Measurements from ENCODE around the gene TRUB2.
A peak's percentile ranks its signal among the peaks of the same experiment; 100 is the strongest.

The TRUB2 gene

DNA sequence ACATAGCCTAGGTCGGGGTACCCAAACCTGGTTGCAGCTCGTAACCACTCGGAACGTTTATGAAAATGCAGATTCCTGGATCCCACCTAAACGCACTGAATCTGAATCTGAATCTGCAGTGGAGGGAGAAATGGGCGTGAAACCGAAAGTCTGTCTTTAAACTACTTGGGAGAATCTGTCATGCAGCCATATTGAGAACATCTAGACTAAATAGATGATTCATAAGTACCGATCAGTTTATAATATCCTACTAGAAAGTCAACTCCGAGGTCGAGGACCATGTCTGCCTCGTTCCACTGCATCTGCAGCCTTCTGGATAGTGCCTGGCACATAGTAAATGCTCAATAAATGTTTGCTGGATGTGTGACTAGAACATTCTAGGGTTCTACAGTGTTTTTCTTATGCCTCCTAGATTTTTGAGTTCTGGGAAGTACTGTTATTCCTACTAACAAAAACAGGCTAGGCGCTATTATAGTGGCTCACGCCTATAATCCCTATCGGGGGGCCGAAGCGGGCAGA, 1.0 kb upstream of the TRUB2 start:
- H3K27ac ChIP-seq (ENCODE audit: low read length) = peak overlapping the region; percentile 87

GRCh38 chr9:128321879-128322403, 306 bp downstream of the TRUB2 start:
- peak overlapping the region; percentile 76 to 98 for H3K9ac ChIP-seq (ENCODE audit: low read length in 2 of 2)
- H3K27ac ChIP-seq (ENCODE audit: low read length) = peak overlapping the region; percentile 87
- H3K4me3 ChIP-seq (ENCODE audit: low read length in 2 of 2) = peak overlapping the region; percentile 98
- H3K36me3 ChIP-seq (ENCODE audit: control insufficient read depth in 2 of 2, insufficient read depth in 2 of 2, low read length in 2 of 2) = peaks cover 17 to 24% of the 10 kb centered on the region in 2 donors
- peaks cover 25% of the 10 kb centered on the region for H3K4me1 ChIP-seq (ENCODE audit: control insufficient read depth, insufficient read depth, low read length)
- no peaks in the 10 kb centered on the region for H3K27me3 ChIP-seq (ENCODE audit: control insufficient read depth in 1 of 2, insufficient read depth in 2 of 2, low read length in 2 of 2)
- H3K9me3 ChIP-seq (ENCODE audit: control insufficient read depth in 2 of 2, low read length in 2 of 2) = no peaks in the 10 kb centered on the region

More for the DNA sequence above, 1.0 kb upstream of the TRUB2 start:
- Histone ChIP-seq H3K4me1 (ENCODE audit: control insufficient read depth, insufficient read depth, low read length) (peaks cover 25% of the 10 kb centered on the region), H3K27me3 (ENCODE audit: control insufficient read depth in 1 of 2, insufficient read depth in 2 of 2, low read length in 2 of 2) (no peaks in the 10 kb centered on the region), H3K4me3 (ENCODE audit: low read length in 2 of 2) (peak overlapping the region; percentile 98), H3K36me3 (ENCODE audit: control insufficient read depth in 2 of 2, insufficient read depth in 2 of 2, low read length in 2 of 2) (peaks cover 16 to 21% of the 10 kb centered on the region in 2 donors), H3K9me3 (ENCODE audit: control insufficient read depth in 2 of 2, low read length in 2 of 2) (no peaks in the 10 kb centered on the region), H3K9ac (ENCODE audit: low read length in 2 of 2) (peak overlapping the region; percentile 76 to 98)

GRCh38 chr9:128321343-128321742, 904 bp downstream of the TRUB2 start:
- no peaks in the 10 kb centered on the region for H3K27me3 ChIP-seq (ENCODE audit: control insufficient read depth in 1 of 2, insufficient read depth in 2 of 2, low read length in 2 of 2)
- peaks cover 23 to 30% of the 10 kb centered on the region in 2 donors for H3K36me3 ChIP-seq (ENCODE audit: control insufficient read depth in 2 of 2, insufficient read depth in 2 of 2, low read length in 2 of 2)
- peak overlapping the region; percentile 98 for H3K4me3 ChIP-seq (ENCODE audit: low read length in 2 of 2)
- no peaks in the 10 kb centered on the region for H3K9me3 ChIP-seq (ENCODE audit: control insufficient read depth in 2 of 2, low read length in 2 of 2)
- no peak overlapping the region for H3K9ac ChIP-seq (ENCODE audit: low read length in 2 of 2)
- H3K27ac ChIP-seq (ENCODE audit: low read length) = no peak overlapping the region
- H3K4me1 ChIP-seq (ENCODE audit: control insufficient read depth, insufficient read depth, low read length) = peaks cover 25% of the 10 kb centered on the region

GRCh38 chr9:128317629-128318028, 4.6 kb downstream of the TRUB2 start:
- Histone ChIP-seq H3K4me1 (ENCODE audit: control insufficient read depth, insufficient read depth, low read length) (peaks cover 5% of the 10 kb centered on the region), H3K4me3 (ENCODE audit: low read length in 2 of 2) (no peak overlapping the region), H3K9ac (ENCODE audit: low read length in 2 of 2) (no peak overlapping the region), H3K27ac (ENCODE audit: low read length) (no peak overlapping the region), H3K36me3 (ENCODE audit: control insufficient read depth in 2 of 2, insufficient read depth in 2 of 2, low read length in 2 of 2) (peaks cover 22 to 29% of the 10 kb centered on the region in 2 donors), H3K9me3 (ENCODE audit: control insufficient read depth in 2 of 2, low read length in 2 of 2) (no peaks in the 10 kb centered on the region), H3K27me3 (ENCODE audit: control insufficient read depth in 1 of 2, insufficient read depth in 2 of 2, low read length in 2 of 2) (no peaks in the 10 kb centered on the region)

DNA sequence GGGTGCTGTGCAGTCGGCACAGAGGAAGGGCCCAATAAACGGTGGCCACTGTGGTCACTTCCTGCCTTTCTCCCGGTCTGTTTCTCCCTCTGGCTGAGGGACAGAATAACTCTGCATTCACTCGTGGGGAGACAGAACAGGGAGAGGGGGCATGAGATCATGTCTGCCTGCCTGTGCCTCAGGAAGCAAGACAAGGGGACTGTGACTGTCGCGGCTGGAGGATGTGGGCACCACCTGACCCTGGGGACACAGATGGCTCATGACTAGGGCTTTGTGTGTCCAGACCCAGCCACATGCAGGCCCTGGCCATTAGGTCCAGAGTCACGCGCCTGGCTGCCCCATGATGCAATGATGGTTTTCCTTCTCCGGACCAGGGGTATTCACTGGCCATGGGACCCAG, 5.8 kb downstream of the TRUB2 start:
- Histone ChIP-seq H3K9me3 (ENCODE audit: control insufficient read depth in 2 of 2, low read length in 2 of 2) (no peaks in the 10 kb centered on the region), H3K4me3 (ENCODE audit: low read length in 2 of 2) (no peak overlapping the region), H3K27ac (ENCODE audit: low read length) (no peak overlapping the region), H3K36me3 (ENCODE audit: control insufficient read depth in 2 of 2, insufficient read depth in 2 of 2, low read length in 2 of 2) (peaks cover 24 to 30% of the 10 kb centered on the region in 2 donors), H3K27me3 (ENCODE audit: control insufficient read depth in 1 of 2, insufficient read depth in 2 of 2, low read length in 2 of 2) (no peaks in the 10 kb centered on the region), H3K9ac (ENCODE audit: low read length in 2 of 2) (no peak overlapping the region), H3K4me1 (ENCODE audit: control insufficient read depth, insufficient read depth, low read length) (peaks cover under 1% of the 10 kb centered on the region)

- Histone ChIP-seq H3K4me1 (ENCODE audit: control insufficient read depth, insufficient read depth, low read length) (no peaks in the 10 kb centered on the region), H3K27ac (ENCODE audit: low read length) (no peak overlapping the region), H3K4me3 (ENCODE audit: low read length in 2 of 2) (no peak overlapping the region), H3K36me3 (ENCODE audit: control insufficient read depth in 2 of 2, insufficient read depth in 2 of 2, low read length in 2 of 2) (peaks cover 37 to 45% of the 10 kb centered on the region in 2 donors), H3K27me3 (ENCODE audit: control insufficient read depth in 1 of 2, insufficient read depth in 2 of 2, low read length in 2 of 2) (no peaks in the 10 kb centered on the region), H3K9ac (ENCODE audit: low read length in 2 of 2) (no peak overlapping the region), H3K9me3 (ENCODE audit: control insufficient read depth in 2 of 2, low read length in 2 of 2) (no peaks in the 10 kb centered on the region)
Measured at GRCh38 chr9:128314697-128315096, 7.5 kb downstream of the TRUB2 start.

DNA sequence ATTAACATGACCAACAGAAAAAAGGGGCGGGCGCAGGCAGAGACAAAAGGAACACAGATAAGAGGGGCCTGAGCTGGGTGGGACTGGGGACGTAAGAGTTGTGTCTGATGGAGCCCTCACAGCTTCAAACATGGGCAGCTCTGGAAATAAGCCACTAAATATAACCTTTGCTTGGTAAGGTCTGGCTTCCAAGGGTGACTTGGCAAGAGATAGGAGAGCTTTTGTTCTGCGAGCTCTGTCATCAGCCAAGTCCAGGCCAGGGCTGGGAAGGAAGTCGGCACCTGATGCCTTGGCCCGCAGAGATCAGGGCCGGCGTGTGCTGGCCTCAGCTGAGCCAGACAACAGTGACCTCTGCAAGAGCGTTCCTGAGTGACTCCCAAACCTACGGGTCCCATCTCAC, 11.8 kb downstream of the TRUB2 start:
- Histone ChIP-seq H3K9ac (ENCODE audit: low read length in 2 of 2) (no peak overlapping the region), H3K4me3 (ENCODE audit: low read length in 2 of 2) (no peak overlapping the region), H3K27ac (ENCODE audit: low read length) (no peak overlapping the region), H3K27me3 (ENCODE audit: control insufficient read depth in 1 of 2, insufficient read depth in 2 of 2, low read length in 2 of 2) (no peaks in the 10 kb centered on the region), H3K9me3 (ENCODE audit: control insufficient read depth in 2 of 2, low read length in 2 of 2) (no peaks in the 10 kb centered on the region), H3K4me1 (ENCODE audit: control insufficient read depth, insufficient read depth, low read length) (no peaks in the 10 kb centered on the region), H3K36me3 (ENCODE audit: control insufficient read depth in 2 of 2, insufficient read depth in 2 of 2, low read length in 2 of 2) (peaks cover 23 to 39% of the 10 kb centered on the region in 2 donors)

DNA sequence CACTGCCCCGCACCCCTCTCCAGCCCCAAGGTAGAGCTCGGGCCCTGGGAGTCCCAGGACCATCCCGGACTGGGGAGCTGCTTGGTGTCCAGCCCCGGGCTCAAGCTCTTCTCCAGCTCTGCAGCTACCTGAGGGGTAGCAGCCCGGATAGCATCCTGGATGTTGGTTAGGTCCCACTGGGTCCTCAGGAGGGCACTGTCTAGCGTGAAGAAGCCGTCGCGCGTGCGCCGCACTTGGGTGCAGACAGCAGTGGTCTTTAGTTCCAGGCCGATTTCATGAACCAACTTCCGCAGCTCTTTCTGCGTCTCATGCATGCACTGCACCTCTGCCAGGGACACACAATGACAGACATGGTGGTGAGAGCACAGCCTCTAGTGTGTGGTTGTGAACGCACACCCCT, 12.7 kb downstream of the TRUB2 start:
- Histone ChIP-seq H3K36me3 (ENCODE audit: control insufficient read depth in 2 of 2, insufficient read depth in 2 of 2, low read length in 2 of 2) (peaks cover 20 to 30% of the 10 kb centered on the region in 2 donors), H3K9ac (ENCODE audit: low read length in 2 of 2) (no peak overlapping the region), H3K27ac (ENCODE audit: low read length) (no peak overlapping the region), H3K4me3 (ENCODE audit: low read length in 2 of 2) (no peak overlapping the region), H3K9me3 (ENCODE audit: control insufficient read depth in 2 of 2, low read length in 2 of 2) (no peaks in the 10 kb centered on the region), H3K4me1 (ENCODE audit: control insufficient read depth, insufficient read depth, low read length) (no peaks in the 10 kb centered on the region), H3K27me3 (ENCODE audit: control insufficient read depth in 1 of 2, insufficient read depth in 2 of 2, low read length in 2 of 2) (no peaks in the 10 kb centered on the region)

DNA sequence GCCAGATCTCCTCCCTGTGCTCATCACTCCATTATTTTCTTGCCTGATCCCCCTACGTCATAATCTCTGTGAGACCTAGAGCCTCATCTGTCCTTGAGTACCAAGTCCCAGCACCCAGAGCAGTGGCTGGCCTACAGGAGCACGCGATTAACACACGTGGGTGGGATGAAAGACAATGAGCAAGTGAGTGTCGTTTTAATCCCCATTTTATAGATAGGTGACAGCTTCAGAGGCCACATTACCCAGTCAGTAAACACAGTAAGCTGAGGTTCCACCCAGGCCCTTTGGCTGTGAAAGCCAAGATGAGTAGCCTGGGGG, 17.3 kb downstream of the TRUB2 start:
- Histone ChIP-seq H3K36me3 (ENCODE audit: control insufficient read depth in 2 of 2, insufficient read depth in 2 of 2, low read length in 2 of 2) (peaks cover 5 to 9% of the 10 kb centered on the region in 2 donors), H3K27ac (ENCODE audit: low read length) (no peak overlapping the region), H3K4me1 (ENCODE audit: control insufficient read depth, insufficient read depth, low read length) (no peaks in the 10 kb centered on the region), H3K27me3 (ENCODE audit: control insufficient read depth in 1 of 2, insufficient read depth in 2 of 2, low read length in 2 of 2) (no peaks in the 10 kb centered on the region), H3K9ac (ENCODE audit: low read length in 2 of 2) (no peak overlapping the region), H3K9me3 (ENCODE audit: control insufficient read depth in 2 of 2, low read length in 2 of 2) (no peaks in the 10 kb centered on the region), H3K4me3 (ENCODE audit: low read length in 2 of 2) (no peak overlapping the region)

- H3K9me3 ChIP-seq (ENCODE audit: control insufficient read depth in 2 of 2, low read length in 2 of 2) = no peaks in the 10 kb centered on the region
- no peak overlapping the region for H3K9ac ChIP-seq (ENCODE audit: low read length in 2 of 2)
- no peaks in the 10 kb centered on the region for H3K4me1 ChIP-seq (ENCODE audit: control insufficient read depth, insufficient read depth, low read length)
- H3K36me3 ChIP-seq (ENCODE audit: control insufficient read depth in 2 of 2, insufficient read depth in 2 of 2, low read length in 2 of 2) = peaks cover 0 to 4% of the 10 kb centered on the region in 2 donors
- no peak overlapping the region for H3K27ac ChIP-seq (ENCODE audit: low read length)
- H3K4me3 ChIP-seq (ENCODE audit: low read length in 2 of 2) = no peak overlapping the region
- H3K27me3 ChIP-seq (ENCODE audit: control insufficient read depth in 1 of 2, insufficient read depth in 2 of 2, low read length in 2 of 2) = no peaks in the 10 kb centered on the region
Measured at GRCh38 chr9:128304136-128304970, 17.9 kb downstream of the TRUB2 start.
